PC-9 (cell line): ENCODE data around the gene RTL9. TPM values are rescaled to one million over a fixed set of nuclear protein-coding genes. Genes with fewer than 3 reads are reported as not detected.
A peak's percentile ranks its signal among the peaks of the same experiment; 100 is the strongest.

Source experiments
- BruUV-seq: library from RNA; stranded (reverse); fragments of 400-500 nt; replicated peaks from 2 replicates; lab custom pipeline; 2021; lab: Mats Ljungman, UMichigan
- CTCF ChIA-PET: fragments of 300-600 bp; sonication (Branson Sonifier 250); formaldehyde crosslinking; loops from one replicate; lab custom pipeline; 2022; ENCODE audit warnings: antibody characterized with exemption; lab: Charles Lee
- POLR2A ChIA-PET: fragments of 300-600 bp; sonication (Branson Sonifier 250); formaldehyde crosslinking; loops from one replicate; lab custom pipeline; 2022; ENCODE audit warnings: antibody characterized with exemption; ENCODE audit not compliant: unreplicated experiment; lab: Charles Lee
- DNase-seq, 2 experiments: peaks; one replicate each; pipeline versions ENCODE4 v3.0.0 to v3.0.0-alpha.2; 2015 to 2022; ENCODE audit warnings: mixed read lengths in 1 of 2
- H2AFZ ChIP-seq: fragments of 200-600 bp; sonication (generic); 2 replicates; pipeline ENCODE4 v1.8.1; 2017; ENCODE audit warnings: antibody characterized with exemption
- H3F3A ChIP-seq: fragments of 200-600 bp; sonication (generic); 2 replicates; pipeline ENCODE4 v1.8.1; 2017; ENCODE audit warnings: antibody characterized with exemption, mild to moderate bottlenecking, low read depth; ENCODE audit not compliant: insufficient read depth
- H3K27ac ChIP-seq: fragments of 200-600 bp; sonication (generic); 2 replicates; pipeline ENCODE4 v1.6.1; 2016; ENCODE audit warnings: mixed run types
- H3K27me3 ChIP-seq: fragments of 200-600 bp; sonication (generic); 2 replicates; pipeline ENCODE4 v1.6.1; 2016; ENCODE audit warnings: low read depth, mixed run types; ENCODE audit not compliant: insufficient read depth
- H3K36me3 ChIP-seq: fragments of 200-600 bp; sonication (generic); 2 replicates; pipeline ENCODE4 v1.6.1; 2016; ENCODE audit warnings: low read depth, mixed run types
- H3K4me1 ChIP-seq: fragments of 200-600 bp; sonication (generic); replicated peaks from 2 replicates; pipeline ENCODE4 v1.6.1; 2016; ENCODE audit warnings: mixed run types; ENCODE audit not compliant: insufficient read depth
- H3K4me2 ChIP-seq: fragments of 200-600 bp; sonication (generic); 2 replicates; pipeline ENCODE4 v1.6.1; 2017; ENCODE audit warnings: mixed run types
- H3K4me3 ChIP-seq: fragments of 200-600 bp; sonication (generic); 2 replicates; pipeline ENCODE4 v1.6.1; 2016; ENCODE audit warnings: mixed run types
- H3K79me2 ChIP-seq: fragments of 200-600 bp; sonication (generic); 2 replicates; pipeline ENCODE4 v1.6.1; 2017; ENCODE audit warnings: low read depth, mixed run types
- H3K9me2 ChIP-seq: fragments of 200-600 bp; sonication (generic); 2 replicates; pipeline ENCODE4 v1.8.1; 2017; ENCODE audit warnings: mild to moderate bottlenecking; ENCODE audit not compliant: insufficient read depth
- H3K9me3 ChIP-seq: fragments of 200-600 bp; sonication (generic); 2 replicates; pipeline ENCODE4 v1.8.1; 2016; ENCODE audit warnings: low read depth; ENCODE audit not compliant: insufficient read depth
- H4K20me1 ChIP-seq: fragments of 200-600 bp; sonication (generic); 2 replicates; pipeline ENCODE4 v1.8.1; 2017; ENCODE audit not compliant: insufficient read depth
- CTCF ChIP-seq: fragments of 200-600 bp; sonication (generic); conservative IDR thresholded peaks from 2 replicates; pipeline ENCODE4 v1.6.1; 2017; ENCODE audit warnings: mixed run types, antibody characterized with exemption, mild to moderate bottlenecking, moderate library complexity
- EZH2 ChIP-seq: fragments of 200-600 bp; sonication (generic); IDR thresholded peaks from 2 replicates; pipeline ENCODE4 v1.8.0; 2017; ENCODE audit warnings: antibody characterized with exemption, low read depth
- intact Hi-C: fragments of 100-400 bp; cut with micrococcal nuclease; formaldehyde crosslinking; loops from one replicate; pipeline ENCODE4 v1.10.0; 2022; ENCODE audit not compliant: unreplicated experiment
- total RNA-seq: library from RNA; stranded (reverse); gene quantifications from 2 replicates; pipeline ENCODE4 v1.2.3, GENCODE V29; 2021

The RTL9 gene
- total RNA-seq, 1 experiment from 2014 or later: 0.79 TPM

- Histone ChIP-seq H4K20me1 (no peaks in the 10 kb centered on the region), H3K27me3 (no peaks in the 10 kb centered on the region), H3K36me3 (no peaks in the 10 kb centered on the region), H3K4me1 (peaks cover 59% of the 10 kb centered on the region), H3F3A (peaks cover 36% of the 10 kb centered on the region), H2AFZ (no peak overlapping the region), H3K9me2 (no peaks in the 10 kb centered on the region), H3K4me2 (peak overlapping the region; percentile 34), H3K27ac (peak overlapping the region; percentile 22; the same call in 1 of the 2 replicates), H3K9me3 (no peaks in the 10 kb centered on the region), H3K79me2 (no peaks in the 10 kb centered on the region), H3K4me3 (no peak overlapping the region)
- intact Hi-C loops: loop anchor here (5.0 kb wide), 1 partner anchor 320 kb away; no protein-coding TSS in a partner anchor
- CTCF ChIA-PET: no interaction called here
- POLR2A ChIA-PET: no interaction called here
- peak in 1 of 2 experiments; percentile 80 for DNase-seq
- no peak for TF ChIP-seq CTCF
- no TSS peak for BruUV-seq
Measured at GRCh38 chrX:110406822-110407221, 48.2 kb downstream of the RTL9 start.

GRCh38 chrX:110407910-110408545, 49.4 kb downstream of the RTL9 start:
- peak; percentile 54 to 67 for DNase-seq
- Histone ChIP-seq H3F3A (peaks cover 28% of the 10 kb centered on the region; the same call in 1 of the 2 replicates), H3K4me1 (peaks cover 47% of the 10 kb centered on the region), H4K20me1 (no peaks in the 10 kb centered on the region), H3K79me2 (no peaks in the 10 kb centered on the region), H3K9me2 (no peaks in the 10 kb centered on the region), H3K27ac (no peak overlapping the region), H3K9me3 (no peaks in the 10 kb centered on the region), H3K4me2 (no peak overlapping the region), H3K27me3 (no peaks in the 10 kb centered on the region), H3K36me3 (no peaks in the 10 kb centered on the region), H2AFZ (no peak overlapping the region), H3K4me3 (no peak overlapping the region)
- POLR2A ChIA-PET: no interaction called here
- intact Hi-C loops: loop anchor here (1.0 to 5.0 kb wide), 3 partner anchors 62 to 321 kb away; a partner anchor contains a TSS
- CTCF ChIA-PET: interaction anchor here (0.7 to 1.9 kb wide), 4 partner anchors 197 to 247 kb away, joined by 3 to 6 read pairs (median 4); no protein-coding TSS in a partner anchor
- no TSS peak for BruUV-seq
- peak; percentile 94 for TF ChIP-seq CTCF
- TF ChIP-seq EZH2: no peak

Other genes starting within 250 kb of the RTL9 start
- 24.4 and 35.4 TPM in 2 replicates for gene AMMECR1, start 40.8 kb upstream of the RTL9 start, total RNA-seq